Gastroesophageal sphincter (tissue), 3 donors: ENCODE data around the gene MYO5A.

ENCODE experiments used
- CTCF ChIP-seq, 4 experiments: fragments of 200-600 bp in 2 of 4; fragments of 450-650 bp in 2 of 4; sonication (generic) in 1 of 4; IDR thresholded peaks; one replicate each; pipeline ENCODE4 v1.5.1; 2017 to 2019; ENCODE audit warnings: antibody characterized with exemption in 4 of 4, mild to moderate bottlenecking in 2 of 4, moderate library complexity in 2 of 4
- EP300 ChIP-seq: sonication (generic); formaldehyde crosslinking; IDR thresholded peaks from one replicate; pipeline ENCODE4 v1.6.1; 2017; ENCODE audit warnings: antibody characterized with exemption, mild to moderate bottlenecking
- POLR2A ChIP-seq, 2 donors: fragments of 450-650 bp; IDR thresholded peaks; one replicate each; pipeline ENCODE4 v1.6.1; 2017; ENCODE audit warnings: antibody characterized with exemption in 2 of 2, mild to moderate bottlenecking in 2 of 2, moderate library complexity in 1 of 2
- POLR2AphosphoS5 ChIP-seq: sonication (generic); formaldehyde crosslinking; IDR thresholded peaks from one replicate; pipeline ENCODE4 v1.6.1; 2017; ENCODE audit warnings: antibody characterized with exemption

- TF ChIP-seq CTCF (IDR thresholded peaks at IDR 0.05): no peak
- no peak for TF ChIP-seq POLR2A (IDR thresholded peaks at IDR 0.05)
- no peak for TF ChIP-seq EP300
- no peak for TF ChIP-seq POLR2AphosphoS5
Measured at GRCh38 chr15:52505151-52505550, 23.5 kb downstream of the MYO5A start.
